WTC11 (cell line): ENCODE results near the gene APH1B. TPM values are rescaled to one million over a fixed set of nuclear protein-coding genes. Genes with fewer than 3 reads are reported as not detected.
"Not testable (repeated sequence)": the region's sequence is repeated elsewhere in the genome, so short reads cannot be mapped to it uniquely, and the experiment has no call there.

ENCODE experiments used
- ATAC-seq: fragments of 200-7000 bp; cut with Tn5 transposase; 2 replicates; pipeline ENCODE4 v1.10.0; 2021; ENCODE audit warnings: mild to moderate bottlenecking, moderate library complexity
- CTCF ChIA-PET: fragments of 300-600 bp; sonication (Branson Sonifier 250); formaldehyde crosslinking; loops from one replicate; lab custom pipeline; 2021; ENCODE audit warnings: antibody characterized with exemption; lab: Charles Lee
- POLR2A ChIA-PET: fragments of 350-600 bp; sonication (Branson Sonifier 250); formaldehyde crosslinking; loops from one replicate; lab custom pipeline; 2021; ENCODE audit warnings: antibody characterized with exemption; lab: Charles Lee
- DNase-seq: peaks from one replicate; pipeline ENCODE4 v3.0.0; 2021; ENCODE audit warnings: low spot score
- H3K27ac Mint-ChIP-seq: 2 replicates; pipeline ENCODE4 v1.8.0; 2021; ENCODE audit warnings: mixed read lengths
- H3K27me3 Mint-ChIP-seq: 2 replicates; pipeline ENCODE4 v1.8.0; 2021; ENCODE audit warnings: low read depth, mild to moderate bottlenecking, moderate library complexity, mixed read lengths
- H3K36me3 Mint-ChIP-seq: 2 replicates; pipeline ENCODE4 v1.8.0; 2021; ENCODE audit warnings: mixed read lengths
- H3K4me1 Mint-ChIP-seq: 2 replicates; pipeline ENCODE4 v1.8.0; 2022; ENCODE audit warnings: mixed read lengths
- H3K4me3 Mint-ChIP-seq: 2 replicates; pipeline ENCODE4 v1.8.0; 2021; ENCODE audit warnings: mild to moderate bottlenecking, moderate library complexity, mixed read lengths
- H3K9me3 Mint-ChIP-seq: 2 replicates; pipeline ENCODE4 v1.8.0; 2021; ENCODE audit warnings: mixed read lengths
- CBFB ChIP-seq: sonication (generic); formaldehyde crosslinking; IDR thresholded peaks from 2 replicates; pipeline ENCODE4 v1.8.1; 2022; ENCODE audit warnings: mild to moderate bottlenecking, low read depth, missing genetic modification reagents
- CREB1 ChIP-seq: sonication (generic); formaldehyde crosslinking; IDR thresholded peaks from 2 replicates; pipeline ENCODE4 v1.8.0; 2023; ENCODE audit warnings: mild to moderate bottlenecking, missing genetic modification reagents
- GABPB1 ChIP-seq: sonication (generic); formaldehyde crosslinking; IDR thresholded peaks from 2 replicates; pipeline ENCODE4 v1.8.1; 2023; ENCODE audit warnings: mild to moderate bottlenecking, missing genetic modification reagents
- GRHL2 ChIP-seq: fragments of 250-450 bp; sonication (Bioruptor Pico); IDR thresholded peaks from 2 replicates; pipeline ENCODE4 v1.8.0; 2022; ENCODE audit warnings: mild to moderate bottlenecking, moderate library complexity; ENCODE audit not compliant: insufficient replicate concordance, severe bottlenecking
- KAT7 ChIP-seq: sonication (generic); formaldehyde crosslinking; IDR thresholded peaks from 2 replicates; pipeline ENCODE4 v1.8.1; 2023; ENCODE audit warnings: missing genetic modification reagents, mild to moderate bottlenecking, borderline replicate concordance
- NFATC4 ChIP-seq: fragments of 250-450 bp; sonication (Bioruptor Pico); IDR thresholded peaks from 2 replicates; pipeline ENCODE4 v1.9.0; 2021; ENCODE audit warnings: mild to moderate bottlenecking
- NR3C1 ChIP-seq: sonication (generic); formaldehyde crosslinking; conservative IDR thresholded peaks from 2 replicates; pipeline ENCODE4 v1.8.1; 2023; ENCODE audit warnings: low read depth, mild to moderate bottlenecking, missing genetic modification reagents
- TCF7 ChIP-seq: sonication (generic); formaldehyde crosslinking; IDR thresholded peaks from 2 replicates; pipeline ENCODE4 v1.8.0; 2022; ENCODE audit warnings: mild to moderate bottlenecking, low read depth, missing genetic modification reagents, moderate library complexity
- TP53 ChIP-seq: sonication (generic); formaldehyde crosslinking; IDR thresholded peaks from 2 replicates; pipeline ENCODE4 v1.8.1; 2023; ENCODE audit warnings: mild to moderate bottlenecking, missing genetic modification reagents
- ZBTB21 ChIP-seq: sonication (generic); formaldehyde crosslinking; IDR thresholded peaks from 2 replicates; pipeline ENCODE4 v1.8.1; 2023; ENCODE audit warnings: mild to moderate bottlenecking, missing genetic modification reagents, borderline replicate concordance
- ZNF219 ChIP-seq: sonication (generic); formaldehyde crosslinking; IDR thresholded peaks from 2 replicates; pipeline ENCODE4 v1.8.0; 2023; ENCODE audit warnings: missing genetic modification reagents, mild to moderate bottlenecking, borderline replicate concordance
- ZNF232 ChIP-seq: sonication (generic); formaldehyde crosslinking; IDR thresholded peaks from 2 replicates; pipeline ENCODE4 v1.8.0; 2022; ENCODE audit warnings: mild to moderate bottlenecking, missing genetic modification reagents
- ZNF263 ChIP-seq: sonication (generic); formaldehyde crosslinking; IDR thresholded peaks from 2 replicates; pipeline ENCODE4 v1.8.1; 2022; ENCODE audit warnings: low read depth, mild to moderate bottlenecking, moderate library complexity, missing genetic modification reagents
- ZSCAN18 ChIP-seq: fragments of 250-450 bp; sonication (Bioruptor Pico); IDR thresholded peaks from 2 replicates; pipeline ENCODE4 v2.1.2; 2022; ENCODE audit warnings: mild to moderate bottlenecking, moderate library complexity
- total RNA-seq: library from RNA; stranded (reverse); gene quantifications from 3 replicates; pipeline ENCODE4 v1.2.3, GENCODE V29; 2021
- TF ChIP-seq, protein P1 (sequence below): sonication (generic); formaldehyde crosslinking; IDR thresholded peaks from 2 replicates; pipeline ENCODE4 v1.8.1; 2023; ENCODE audit warnings: mild to moderate bottlenecking, missing genetic modification reagents, moderate library complexity
- TF ChIP-seq, protein P2 (sequence below): sonication (generic); formaldehyde crosslinking; IDR thresholded peaks from 2 replicates; pipeline ENCODE4 v1.8.1; 2022; ENCODE audit warnings: mild to moderate bottlenecking, moderate library complexity, missing genetic modification reagents
- TF ChIP-seq, protein P3 (sequence below): fragments of 250-450 bp; sonication (Bioruptor Pico); IDR thresholded peaks from 2 replicates; pipeline ENCODE4 v1.9.0; 2021; ENCODE audit warnings: mild to moderate bottlenecking
- TF ChIP-seq, protein P4 (sequence below): fragments of 250-450 bp; sonication (Bioruptor Pico); IDR thresholded peaks from 2 replicates; pipeline ENCODE4 v1.9.0; 2021; ENCODE audit warnings: mild to moderate bottlenecking

Gene APH1B
- total RNA-seq, 1 experiment from 2014 or later: 25.0 TPM

- TF ChIP-seq, protein P1, sequence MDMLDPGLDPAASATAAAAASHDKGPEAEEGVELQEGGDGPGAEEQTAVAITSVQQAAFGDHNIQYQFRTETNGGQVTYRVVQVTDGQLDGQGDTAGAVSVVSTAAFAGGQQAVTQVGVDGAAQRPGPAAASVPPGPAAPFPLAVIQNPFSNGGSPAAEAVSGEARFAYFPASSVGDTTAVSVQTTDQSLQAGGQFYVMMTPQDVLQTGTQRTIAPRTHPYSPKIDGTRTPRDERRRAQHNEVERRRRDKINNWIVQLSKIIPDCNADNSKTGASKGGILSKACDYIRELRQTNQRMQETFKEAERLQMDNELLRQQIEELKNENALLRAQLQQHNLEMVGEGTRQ (CRISPR knock-in tag): no peak
- TF ChIP-seq CREB1 (CRISPR knock-in tag) (no peak), NR3C1 (CRISPR knock-in tag) (no peak), ZBTB21 (CRISPR knock-in tag) (no peak)
- TF ChIP-seq, protein P2, sequence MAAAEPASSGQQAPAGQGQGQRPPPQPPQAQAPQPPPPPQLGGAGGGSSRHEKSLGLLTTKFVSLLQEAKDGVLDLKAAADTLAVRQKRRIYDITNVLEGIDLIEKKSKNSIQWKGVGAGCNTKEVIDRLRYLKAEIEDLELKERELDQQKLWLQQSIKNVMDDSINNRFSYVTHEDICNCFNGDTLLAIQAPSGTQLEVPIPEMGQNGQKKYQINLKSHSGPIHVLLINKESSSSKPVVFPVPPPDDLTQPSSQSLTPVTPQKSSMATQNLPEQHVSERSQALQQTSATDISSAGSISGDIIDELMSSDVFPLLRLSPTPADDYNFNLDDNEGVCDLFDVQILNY: no peak
Measured at GRCh38 chr15:63341898-63342297, 64.5 kb downstream of the APH1B start (continued).

DNA sequence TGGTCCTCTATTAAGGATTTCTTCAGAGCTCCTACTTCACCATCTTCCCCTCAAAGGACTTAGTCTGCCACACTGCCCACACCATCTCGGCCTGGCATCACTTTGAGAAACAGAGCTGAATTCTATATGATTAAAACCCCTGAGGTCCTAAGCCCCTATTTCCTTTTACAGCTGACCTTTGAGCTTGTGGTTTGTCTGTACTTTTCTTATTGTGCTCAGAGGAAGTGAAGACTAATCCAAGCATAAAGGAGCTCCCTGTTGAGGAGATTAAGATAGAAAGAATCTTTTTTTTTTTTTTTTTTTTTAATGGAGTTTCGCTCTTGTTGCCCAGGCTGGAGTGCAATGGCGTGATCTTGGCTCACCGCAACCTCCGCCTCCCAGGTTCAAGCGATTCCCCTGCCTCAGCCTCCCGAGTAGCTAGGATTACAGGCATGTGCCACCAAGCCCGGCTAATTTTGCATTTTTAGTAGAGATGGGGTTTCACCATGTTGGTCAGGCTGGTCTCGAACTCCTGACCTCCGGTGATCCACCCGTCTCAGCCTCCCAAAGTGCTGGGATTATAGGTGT lies 65.7 kb downstream of the APH1B start:
- H3K27ac Mint-ChIP-seq, H3K9me3 Mint-ChIP-seq, H3K4me3 Mint-ChIP-seq, ATAC-seq, H3K27me3 Mint-ChIP-seq, H3K36me3 Mint-ChIP-seq, DNase-seq, POLR2A ChIA-PET: not testable (repeated sequence)
- H3K4me1 Mint-ChIP-seq: peaks cover 52% of the 10 kb centered on the region
- CTCF ChIA-PET: interaction anchor here (0.7 kb wide), 1 partner anchor 45 kb away, joined by 3 read pairs; no protein-coding TSS in a partner anchor

GRCh38 chr15:63344731-63345390 lies 67.5 kb downstream of the APH1B start:
- Mint-ChIP-seq H3K4me3 (no peak overlapping the region), H3K36me3 (no peaks in the 10 kb centered on the region), H3K9me3 (no peaks in the 10 kb centered on the region), H3K27ac (no peak overlapping the region), H3K27me3 (no peaks in the 10 kb centered on the region; the same call in 1 of the 2 replicates)
- DNase-seq: no peak
- ChIA-PET POLR2A (no interaction called here), CTCF (no interaction called here)
- TF ChIP-seq KAT7 (CRISPR knock-in tag): no peak
- no peak for TF ChIP-seq TCF7 (CRISPR knock-in tag)
- no peak for TF ChIP-seq ZNF219 (CRISPR knock-in tag)
- TF ChIP-seq, all 79 proteins: peak for 0
- ATAC-seq: no peak
- peaks cover 40% of the 10 kb centered on the region for H3K4me1 Mint-ChIP-seq

DNA sequence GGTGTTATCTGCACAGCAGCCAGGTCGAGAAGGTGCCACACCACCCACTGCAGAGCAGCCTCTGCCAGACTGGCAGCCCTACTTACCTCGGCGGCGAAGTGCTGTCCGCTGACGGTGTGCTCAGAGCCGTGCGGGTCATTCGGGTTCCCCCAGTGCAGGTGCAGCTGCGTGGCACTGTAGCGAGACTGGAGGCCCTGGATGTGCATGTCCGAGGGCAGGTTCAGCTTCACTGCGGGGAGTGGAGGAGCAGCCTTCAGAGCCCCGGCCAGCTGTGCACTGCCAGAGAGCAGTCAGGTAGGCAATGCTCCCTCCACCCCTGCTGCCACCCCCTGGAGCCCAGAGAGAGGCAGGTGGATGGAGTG lies 68.0 kb downstream of the APH1B start:
- ATAC-seq (no peak), DNase-seq (no peak)
- H3K27me3 Mint-ChIP-seq: no peaks in the 10 kb centered on the region; the same call in 1 of the 2 replicates
- H3K36me3 Mint-ChIP-seq: no peaks in the 10 kb centered on the region
- POLR2A ChIA-PET: no interaction called here
- H3K9me3 Mint-ChIP-seq: no peaks in the 10 kb centered on the region
- TF ChIP-seq TP53: no peak
- no peak for TF ChIP-seq ZSCAN18 (CRISPR knock-in tag)
- TF ChIP-seq KAT7 (CRISPR knock-in tag): no peak
- no peak for TF ChIP-seq GRHL2
- TF ChIP-seq ZNF232 (CRISPR knock-in tag): no peak
- TF ChIP-seq NFATC4 (CRISPR knock-in tag): no peak
- TF ChIP-seq GABPB1: no peak
- TF ChIP-seq, protein P3, sequence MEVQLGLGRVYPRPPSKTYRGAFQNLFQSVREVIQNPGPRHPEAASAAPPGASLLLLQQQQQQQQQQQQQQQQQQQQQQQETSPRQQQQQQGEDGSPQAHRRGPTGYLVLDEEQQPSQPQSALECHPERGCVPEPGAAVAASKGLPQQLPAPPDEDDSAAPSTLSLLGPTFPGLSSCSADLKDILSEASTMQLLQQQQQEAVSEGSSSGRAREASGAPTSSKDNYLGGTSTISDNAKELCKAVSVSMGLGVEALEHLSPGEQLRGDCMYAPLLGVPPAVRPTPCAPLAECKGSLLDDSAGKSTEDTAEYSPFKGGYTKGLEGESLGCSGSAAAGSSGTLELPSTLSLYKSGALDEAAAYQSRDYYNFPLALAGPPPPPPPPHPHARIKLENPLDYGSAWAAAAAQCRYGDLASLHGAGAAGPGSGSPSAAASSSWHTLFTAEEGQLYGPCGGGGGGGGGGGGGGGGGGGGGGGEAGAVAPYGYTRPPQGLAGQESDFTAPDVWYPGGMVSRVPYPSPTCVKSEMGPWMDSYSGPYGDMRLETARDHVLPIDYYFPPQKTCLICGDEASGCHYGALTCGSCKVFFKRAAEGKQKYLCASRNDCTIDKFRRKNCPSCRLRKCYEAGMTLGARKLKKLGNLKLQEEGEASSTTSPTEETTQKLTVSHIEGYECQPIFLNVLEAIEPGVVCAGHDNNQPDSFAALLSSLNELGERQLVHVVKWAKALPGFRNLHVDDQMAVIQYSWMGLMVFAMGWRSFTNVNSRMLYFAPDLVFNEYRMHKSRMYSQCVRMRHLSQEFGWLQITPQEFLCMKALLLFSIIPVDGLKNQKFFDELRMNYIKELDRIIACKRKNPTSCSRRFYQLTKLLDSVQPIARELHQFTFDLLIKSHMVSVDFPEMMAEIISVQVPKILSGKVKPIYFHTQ (CRISPR knock-in tag): no peak
- TF ChIP-seq, protein P4, sequence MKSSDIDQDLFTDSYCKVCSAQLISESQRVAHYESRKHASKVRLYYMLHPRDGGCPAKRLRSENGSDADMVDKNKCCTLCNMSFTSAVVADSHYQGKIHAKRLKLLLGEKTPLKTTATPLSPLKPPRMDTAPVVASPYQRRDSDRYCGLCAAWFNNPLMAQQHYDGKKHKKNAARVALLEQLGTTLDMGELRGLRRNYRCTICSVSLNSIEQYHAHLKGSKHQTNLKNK (CRISPR knock-in tag): no peak
- no peak for TF ChIP-seq ZNF263 (CRISPR knock-in tag)
- no peak for TF ChIP-seq CBFB (CRISPR knock-in tag)
- CTCF ChIA-PET: no interaction called here
- H3K4me1 Mint-ChIP-seq: peaks cover 35% of the 10 kb centered on the region
- no peak overlapping the region for H3K27ac Mint-ChIP-seq
- H3K4me3 Mint-ChIP-seq: no peak overlapping the region
